ENCODE measurements around the gene THRB. TPM values are rescaled to one million over a fixed set of nuclear protein-coding genes. Genes with fewer than 3 reads are reported as not detected.

The THRB gene
- total and polyA plus RNA-seq, 8 donors: 3.6 to 47.3 (median 14.5) TPM

GRCh38 chr3:24479816-24480215 is 14.8 kb downstream of the THRB start:
- no peak for TF ChIP-seq EP300 (IDR thresholded peaks at IDR 0.05)
- no peak for TF ChIP-seq POLR2AphosphoS5 (IDR thresholded peaks at IDR 0.05)
- no peak for TF ChIP-seq CTCF (IDR thresholded peaks at IDR 0.05)
- no peak for TF ChIP-seq POLR2A (IDR thresholded peaks at IDR 0.05)
- no peak for DNase-seq
- Histone ChIP-seq H3K4me3 (no peak overlapping the region), H3K27ac (no peak overlapping the region), H3K4me1 (peaks cover 0 to 39% (median 18%) of the 10 kb centered on the region in 4 donors), H3K27me3 (no peaks in the 10 kb centered on the region), H3K9me3 (no peaks in the 10 kb centered on the region), H3K36me3 (no peaks in the 10 kb centered on the region)
- intact Hi-C loops (cut with DNase I; ENCODE audit: low total_unique reads): no loop called here

GRCh38 chr3:24476871-24477656 is 17.6 kb downstream of the THRB start:
- Histone ChIP-seq H3K27ac (no peak overlapping the region), H3K4me1 (peaks cover 0 to 32% (median 16%) of the 10 kb centered on the region in 4 donors), H3K27me3 (no peaks in the 10 kb centered on the region), H3K36me3 (no peaks in the 10 kb centered on the region), H3K9me3 (no peaks in the 10 kb centered on the region), H3K4me3 (no peak overlapping the region)
- no peak for DNase-seq
- TF ChIP-seq EP300 (IDR thresholded peaks at IDR 0.05): no peak
- no peak for TF ChIP-seq CTCF (IDR thresholded peaks at IDR 0.05)
- TF ChIP-seq POLR2A (IDR thresholded peaks at IDR 0.05): no peak
- no peak for TF ChIP-seq POLR2AphosphoS5 (IDR thresholded peaks at IDR 0.05)
- intact Hi-C loops (cut with DNase I; ENCODE audit: low total_unique reads): no loop called here
- WGBS, 5 donors: 29 to 58% (median 41%) methylated on average over 3 of the region's 3 CpGs

GRCh38 chr3:24475925-24476324 is 18.7 kb downstream of the THRB start:
- no peak for DNase-seq
- intact Hi-C loops (cut with DNase I; ENCODE audit: low total_unique reads): no loop called here
- Histone ChIP-seq H3K9me3 (no peaks in the 10 kb centered on the region), H3K4me3 (no peak overlapping the region), H3K4me1 (peaks cover 0 to 32% (median 16%) of the 10 kb centered on the region in 4 donors), H3K27ac (no peak overlapping the region), H3K36me3 (no peaks in the 10 kb centered on the region), H3K27me3 (no peaks in the 10 kb centered on the region)
- TF ChIP-seq POLR2A (IDR thresholded peaks at IDR 0.05) (no peak), POLR2AphosphoS5 (IDR thresholded peaks at IDR 0.05) (no peak), CTCF (IDR thresholded peaks at IDR 0.05) (no peak), EP300 (IDR thresholded peaks at IDR 0.05) (no peak)
- WGBS, 5 donors: 17 to 50% (median 29%) methylated on average over 1 of the region's 1 CpG

GRCh38 chr3:24474862-24475261 is 19.8 kb downstream of the THRB start:
- 90 to 97% (median 96%) methylated on average over 4 of the region's 4 CpGs for WGBS, 5 donors
- peak in 1 of 3 donors; percentile 51 for TF ChIP-seq POLR2AphosphoS5 (IDR thresholded peaks at IDR 0.05)
- no peak for TF ChIP-seq POLR2A (IDR thresholded peaks at IDR 0.05)
- no peak overlapping the region for H3K4me3 ChIP-seq
- peaks cover 0 to 25% (median 11%) of the 10 kb centered on the region in 4 donors for H3K4me1 ChIP-seq
- DNase-seq: no peak
- H3K27ac ChIP-seq: no peak overlapping the region
- intact Hi-C loops (cut with DNase I; ENCODE audit: low total_unique reads): no loop called here
- no peaks in the 10 kb centered on the region for H3K9me3 ChIP-seq
- no peaks in the 10 kb centered on the region for H3K36me3 ChIP-seq
- H3K27me3 ChIP-seq: no peaks in the 10 kb centered on the region

- Histone ChIP-seq H3K4me1 (peaks cover 0 to 19% (median 7%) of the 10 kb centered on the region in 4 donors), H3K9me3 (no peaks in the 10 kb centered on the region), H3K36me3 (no peaks in the 10 kb centered on the region), H3K27me3 (no peaks in the 10 kb centered on the region), H3K27ac (no peak overlapping the region), H3K4me3 (no peak overlapping the region)
- WGBS, 5 donors: 86 to 100% (median 94%) methylated on average over 1 of the region's 1 CpG
- intact Hi-C loops (cut with DNase I; ENCODE audit: low total_unique reads): no loop called here
- no peak for DNase-seq
- TF ChIP-seq EP300 (IDR thresholded peaks at IDR 0.05): no peak
- no peak for TF ChIP-seq POLR2A (IDR thresholded peaks at IDR 0.05)
- TF ChIP-seq CTCF (IDR thresholded peaks at IDR 0.05): no peak
- no peak for TF ChIP-seq POLR2AphosphoS5 (IDR thresholded peaks at IDR 0.05)
These were observed 22.3 kb downstream of the THRB start for GRCh38 chr3:24472358-24472757.
